Epidermal melanocyte (primary cell): ENCODE measurements around the gene WDR11.

Experiments
- DNase-seq: peaks from one replicate; pipeline ENCODE4 v3.0.0; 2011; ENCODE audit warnings: low spot score; ENCODE audit not compliant: insufficient read length

Gene WDR11, protein sequence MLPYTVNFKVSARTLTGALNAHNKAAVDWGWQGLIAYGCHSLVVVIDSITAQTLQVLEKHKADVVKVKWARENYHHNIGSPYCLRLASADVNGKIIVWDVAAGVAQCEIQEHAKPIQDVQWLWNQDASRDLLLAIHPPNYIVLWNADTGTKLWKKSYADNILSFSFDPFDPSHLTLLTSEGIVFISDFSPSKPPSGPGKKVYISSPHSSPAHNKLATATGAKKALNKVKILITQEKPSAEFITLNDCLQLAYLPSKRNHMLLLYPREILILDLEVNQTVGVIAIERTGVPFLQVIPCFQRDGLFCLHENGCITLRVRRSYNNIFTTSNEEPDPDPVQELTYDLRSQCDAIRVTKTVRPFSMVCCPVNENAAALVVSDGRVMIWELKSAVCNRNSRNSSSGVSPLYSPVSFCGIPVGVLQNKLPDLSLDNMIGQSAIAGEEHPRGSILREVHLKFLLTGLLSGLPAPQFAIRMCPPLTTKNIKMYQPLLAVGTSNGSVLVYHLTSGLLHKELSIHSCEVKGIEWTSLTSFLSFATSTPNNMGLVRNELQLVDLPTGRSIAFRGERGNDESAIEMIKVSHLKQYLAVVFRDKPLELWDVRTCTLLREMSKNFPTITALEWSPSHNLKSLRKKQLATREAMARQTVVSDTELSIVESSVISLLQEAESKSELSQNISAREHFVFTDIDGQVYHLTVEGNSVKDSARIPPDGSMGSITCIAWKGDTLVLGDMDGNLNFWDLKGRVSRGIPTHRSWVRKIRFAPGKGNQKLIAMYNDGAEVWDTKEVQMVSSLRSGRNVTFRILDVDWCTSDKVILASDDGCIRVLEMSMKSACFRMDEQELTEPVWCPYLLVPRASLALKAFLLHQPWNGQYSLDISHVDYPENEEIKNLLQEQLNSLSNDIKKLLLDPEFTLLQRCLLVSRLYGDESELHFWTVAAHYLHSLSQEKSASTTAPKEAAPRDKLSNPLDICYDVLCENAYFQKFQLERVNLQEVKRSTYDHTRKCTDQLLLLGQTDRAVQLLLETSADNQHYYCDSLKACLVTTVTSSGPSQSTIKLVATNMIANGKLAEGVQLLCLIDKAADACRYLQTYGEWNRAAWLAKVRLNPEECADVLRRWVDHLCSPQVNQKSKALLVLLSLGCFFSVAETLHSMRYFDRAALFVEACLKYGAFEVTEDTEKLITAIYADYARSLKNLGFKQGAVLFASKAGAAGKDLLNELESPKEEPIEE

DNA sequence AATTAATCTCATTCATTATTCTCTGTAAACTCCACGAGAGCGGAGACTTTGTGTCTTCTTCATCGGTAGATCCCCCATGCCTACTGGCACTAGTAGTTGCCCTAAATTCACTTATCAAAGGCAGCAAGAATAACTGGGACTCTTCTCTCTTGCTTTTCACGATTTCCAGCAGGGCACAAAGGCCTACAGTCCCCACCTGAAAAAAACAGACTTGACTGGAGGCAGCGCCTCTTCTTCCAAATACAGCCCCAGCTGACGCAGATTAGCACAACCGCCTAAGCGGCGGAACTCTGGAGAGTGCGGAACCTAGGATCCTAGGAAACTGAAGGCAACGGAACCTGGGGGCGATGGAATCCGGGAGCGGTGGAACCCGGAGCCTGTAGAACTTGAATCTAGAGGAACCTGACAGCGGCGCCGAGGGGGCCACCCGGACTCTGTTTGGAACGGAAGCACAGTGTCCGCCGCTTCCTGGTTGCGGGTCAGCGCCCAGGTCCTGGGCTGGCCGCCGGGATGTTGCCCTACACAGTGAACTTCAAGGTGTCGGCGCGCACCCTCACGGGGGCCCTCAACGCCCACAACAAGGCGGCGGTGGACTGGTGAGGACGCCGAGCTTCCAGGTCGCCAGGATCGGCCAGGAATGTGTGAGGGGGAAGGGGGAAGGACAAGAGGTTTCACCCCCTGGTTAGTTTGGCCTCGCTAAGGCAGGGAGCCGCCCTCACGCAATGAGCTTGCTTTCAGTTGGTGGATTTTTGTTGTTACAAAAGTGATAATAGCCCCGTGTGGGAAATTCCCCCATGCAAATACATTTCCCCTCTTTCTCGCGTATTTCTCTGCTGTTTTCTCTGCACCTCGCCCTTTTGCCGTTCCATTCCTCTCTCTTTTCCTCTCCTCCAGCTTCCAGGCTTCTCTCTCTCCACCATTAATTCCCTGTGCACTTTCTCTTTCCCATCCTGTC is at the start of gene WDR11:
TSS of gene WDR11 (plus strand) at position 452 of the 955 bp plus-strand sequence. CDS start at position 511, 59 bp downstream.
- peak; percentile 68 for DNase-seq

DNA sequence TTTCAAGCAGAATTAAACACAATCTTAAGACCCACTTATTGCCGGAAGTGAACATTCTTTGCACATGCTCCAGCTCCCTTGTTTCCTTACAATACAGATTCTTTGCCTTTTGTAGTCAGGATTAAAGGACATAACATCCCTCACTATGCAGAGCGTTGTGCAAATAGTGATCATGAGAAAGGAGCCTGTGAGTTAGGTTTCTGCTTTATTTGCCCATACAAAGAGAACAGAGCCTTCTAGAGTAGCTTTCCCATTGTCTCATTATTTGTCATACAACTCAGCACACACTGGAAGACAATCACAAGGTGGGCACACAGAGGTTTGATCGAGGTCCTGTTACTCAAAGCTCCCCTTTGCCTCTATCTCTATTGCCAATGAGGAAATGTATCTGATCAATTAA is 48.2 kb upstream of the WDR11 start:
- no peak for DNase-seq

DNA sequence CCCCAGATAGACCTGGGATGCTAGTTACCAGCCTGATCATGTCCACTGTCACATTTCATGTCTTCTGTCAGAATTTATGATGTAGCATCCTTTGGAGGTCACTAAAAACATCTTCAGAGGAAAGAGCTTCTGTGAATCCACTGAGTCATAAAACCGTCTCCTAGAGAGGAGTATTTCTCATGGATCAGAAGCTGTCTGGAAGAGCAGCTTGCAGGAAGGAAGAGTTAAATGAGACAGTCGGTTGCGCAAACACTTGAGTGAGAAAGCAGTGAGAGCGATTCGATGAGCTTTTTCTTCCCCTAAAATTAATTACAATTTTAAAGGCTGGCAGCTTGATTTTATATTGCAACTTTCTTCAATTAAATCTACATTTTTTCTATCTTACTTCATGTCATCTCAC is 47.2 kb upstream of the WDR11 start:
- no peak for DNase-seq

DNA sequence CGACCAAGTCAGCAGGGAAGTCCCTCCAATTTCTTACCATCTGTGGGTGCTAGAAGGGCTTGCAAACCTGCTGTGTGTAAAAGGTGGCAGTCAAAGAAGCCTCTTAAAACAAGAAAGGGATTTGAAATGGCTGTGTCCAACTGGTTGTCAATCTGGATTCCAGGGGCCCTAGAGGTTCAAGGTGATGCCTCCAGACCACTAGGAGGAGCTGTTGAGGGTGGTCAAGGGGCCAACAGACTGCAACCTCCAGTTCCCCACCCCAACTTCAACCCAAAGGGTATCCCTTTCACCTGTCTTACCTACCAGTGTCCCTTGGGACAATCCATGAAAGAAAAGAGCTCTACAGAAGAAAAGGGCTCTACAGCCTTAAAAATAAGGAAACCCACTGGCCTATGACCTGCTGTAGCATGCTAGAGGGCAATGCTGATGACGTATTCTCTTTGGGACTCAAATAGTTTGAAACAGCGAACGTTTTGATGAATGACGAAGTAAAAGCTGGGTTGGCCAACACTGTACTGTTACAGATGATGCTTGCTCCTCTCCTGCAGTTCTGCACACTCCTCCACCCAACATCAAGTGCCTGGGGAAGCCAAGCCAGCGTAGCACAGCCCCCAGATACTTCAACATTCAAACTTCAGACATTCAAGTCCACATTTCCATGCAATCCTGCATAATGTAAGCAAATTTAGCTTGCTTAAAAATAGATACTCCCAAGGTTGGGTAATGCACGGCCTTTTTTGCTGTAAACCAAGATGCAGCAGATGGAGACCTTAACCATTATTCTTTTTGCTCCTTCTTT is 45.9 kb upstream of the WDR11 start:
- DNase-seq: no peak

DNA sequence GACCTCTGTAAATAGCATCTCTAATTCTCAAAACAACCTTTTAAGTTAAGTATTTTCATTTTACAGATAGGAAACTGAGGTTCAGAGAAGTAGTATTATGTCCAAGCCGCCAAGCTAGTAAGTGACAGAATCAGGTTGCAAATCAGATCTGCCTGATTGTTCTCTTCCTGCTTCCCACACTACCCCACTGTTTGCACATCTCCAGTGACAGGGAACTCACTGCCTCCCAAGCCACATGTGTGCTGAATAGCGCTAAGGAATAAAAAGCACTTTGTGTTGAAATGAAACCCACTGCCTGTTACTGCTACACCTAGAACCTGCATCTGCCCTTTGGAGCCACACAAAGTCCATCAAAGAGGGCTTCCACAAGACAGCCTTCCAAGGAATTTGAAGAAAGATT is 45.1 kb upstream of the WDR11 start:
- no peak for DNase-seq

DNA sequence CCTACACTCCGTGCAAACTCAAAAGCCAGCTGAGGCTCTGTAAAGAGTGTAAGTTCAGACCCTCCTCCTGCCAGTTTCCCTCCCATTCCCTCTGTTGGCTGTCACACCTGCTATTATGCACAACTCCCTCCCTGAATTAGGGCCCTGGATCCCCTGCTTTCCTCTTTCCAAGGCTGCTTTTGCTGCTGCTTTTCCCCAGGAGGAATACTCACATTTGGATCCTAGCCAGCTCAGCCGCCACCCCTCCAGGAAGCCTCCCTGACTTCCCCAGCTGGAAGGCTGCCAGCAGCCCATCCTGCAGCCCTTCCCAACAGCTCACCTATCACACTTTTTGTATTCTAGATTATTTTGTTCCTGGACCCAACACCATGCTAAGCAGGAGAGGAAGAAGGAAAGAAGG is 40.9 kb upstream of the WDR11 start:
- no peak for DNase-seq

DNA sequence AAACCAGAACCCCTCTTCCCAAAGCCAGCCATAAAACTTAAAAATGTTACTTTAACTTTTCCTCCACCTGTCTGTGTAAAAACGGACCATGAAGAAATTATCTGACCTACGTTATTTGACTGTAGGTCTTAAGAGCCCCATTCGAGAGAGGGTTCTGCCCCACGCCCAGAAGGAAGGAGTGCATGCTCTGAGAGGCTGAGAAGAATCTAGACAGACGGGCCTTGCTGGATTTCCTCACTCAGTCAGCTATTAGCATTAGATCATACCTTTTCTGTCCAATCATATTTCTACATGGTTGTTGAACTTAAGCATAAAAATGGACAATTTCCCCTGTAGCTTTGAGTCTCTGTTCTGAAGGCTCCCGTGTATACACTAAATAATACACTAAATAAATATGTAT is 38.1 kb upstream of the WDR11 start:
- no peak for DNase-seq

DNA sequence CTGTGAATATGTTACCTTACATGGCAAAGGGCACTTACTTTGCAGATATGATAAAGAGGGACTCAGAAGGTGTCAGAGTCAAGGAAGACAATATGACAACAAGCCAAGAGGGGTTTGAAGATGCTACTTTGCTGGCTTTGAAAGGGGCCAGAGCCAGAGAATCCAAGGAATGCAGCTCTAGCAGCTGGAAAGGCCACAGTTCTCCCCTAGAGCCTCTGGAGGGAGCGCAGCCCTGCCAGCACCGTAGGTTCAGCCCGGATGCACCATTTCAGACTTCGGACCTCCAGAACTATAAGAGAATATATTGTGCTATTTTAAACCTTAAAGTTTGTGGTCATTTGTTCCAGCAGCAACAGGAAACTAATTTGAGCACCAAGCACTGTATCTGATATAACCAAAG is 32.9 kb upstream of the WDR11 start:
- DNase-seq: no peak

DNA sequence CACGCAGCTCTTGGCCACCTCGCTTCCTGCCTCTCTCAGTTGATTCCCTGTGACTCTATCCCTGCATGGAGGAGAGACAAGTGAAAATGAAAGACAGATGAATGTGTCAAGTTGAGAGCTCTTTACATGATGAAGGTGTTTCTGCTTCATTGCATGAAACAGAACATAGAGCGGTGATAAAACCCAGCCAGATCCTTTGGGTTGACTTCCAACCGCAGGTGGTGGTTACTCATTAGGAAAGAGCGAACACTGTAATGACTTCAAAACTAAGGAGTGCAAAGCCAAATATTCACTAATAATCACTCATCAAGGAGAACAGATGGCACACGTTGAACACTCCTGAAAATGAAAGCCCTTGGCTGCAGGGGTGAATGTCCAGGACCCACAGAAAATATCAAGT is 31.8 kb upstream of the WDR11 start:
- DNase-seq: no peak

DNA sequence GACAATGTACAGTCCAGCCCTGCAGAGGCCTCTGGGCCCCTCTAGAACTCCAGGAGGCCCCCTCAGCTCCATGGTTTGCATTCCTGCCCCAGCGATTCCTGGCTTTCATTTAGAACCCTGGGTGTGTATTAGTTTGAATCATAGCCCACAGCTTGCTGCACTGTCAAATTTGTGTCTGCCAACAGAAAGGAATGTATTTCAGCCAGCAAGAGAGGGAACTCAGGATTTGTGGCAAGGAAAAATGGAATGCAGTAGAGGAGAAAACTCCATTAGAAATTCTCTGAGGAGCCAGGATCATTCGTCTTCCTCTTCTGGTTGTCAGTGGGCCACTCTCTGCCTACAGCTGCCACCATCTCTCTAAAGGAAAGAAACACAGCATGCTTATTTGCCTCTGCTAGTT is 27.9 kb upstream of the WDR11 start:
- DNase-seq: no peak

DNA sequence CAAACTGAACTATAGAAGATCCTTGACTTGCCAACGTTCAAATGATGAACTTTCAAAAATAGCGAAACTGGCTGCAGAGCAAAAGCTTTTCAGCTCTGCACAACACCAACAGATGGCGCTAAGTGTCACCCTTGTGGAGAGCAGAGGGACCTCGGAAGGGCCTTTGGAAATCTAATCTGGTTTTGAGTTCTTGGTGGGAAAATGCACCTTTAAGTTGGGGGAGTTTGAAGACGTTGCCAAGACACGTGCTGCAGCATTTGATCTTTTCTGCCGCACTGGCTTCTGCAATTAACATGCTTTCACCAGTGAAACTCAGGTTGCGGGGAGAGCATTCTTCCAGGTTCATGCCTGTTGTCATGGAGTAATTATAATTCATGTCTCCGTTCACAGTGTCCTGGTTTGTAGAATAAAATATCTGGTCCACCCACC is 26.3 kb upstream of the WDR11 start:
- no peak for DNase-seq

DNA sequence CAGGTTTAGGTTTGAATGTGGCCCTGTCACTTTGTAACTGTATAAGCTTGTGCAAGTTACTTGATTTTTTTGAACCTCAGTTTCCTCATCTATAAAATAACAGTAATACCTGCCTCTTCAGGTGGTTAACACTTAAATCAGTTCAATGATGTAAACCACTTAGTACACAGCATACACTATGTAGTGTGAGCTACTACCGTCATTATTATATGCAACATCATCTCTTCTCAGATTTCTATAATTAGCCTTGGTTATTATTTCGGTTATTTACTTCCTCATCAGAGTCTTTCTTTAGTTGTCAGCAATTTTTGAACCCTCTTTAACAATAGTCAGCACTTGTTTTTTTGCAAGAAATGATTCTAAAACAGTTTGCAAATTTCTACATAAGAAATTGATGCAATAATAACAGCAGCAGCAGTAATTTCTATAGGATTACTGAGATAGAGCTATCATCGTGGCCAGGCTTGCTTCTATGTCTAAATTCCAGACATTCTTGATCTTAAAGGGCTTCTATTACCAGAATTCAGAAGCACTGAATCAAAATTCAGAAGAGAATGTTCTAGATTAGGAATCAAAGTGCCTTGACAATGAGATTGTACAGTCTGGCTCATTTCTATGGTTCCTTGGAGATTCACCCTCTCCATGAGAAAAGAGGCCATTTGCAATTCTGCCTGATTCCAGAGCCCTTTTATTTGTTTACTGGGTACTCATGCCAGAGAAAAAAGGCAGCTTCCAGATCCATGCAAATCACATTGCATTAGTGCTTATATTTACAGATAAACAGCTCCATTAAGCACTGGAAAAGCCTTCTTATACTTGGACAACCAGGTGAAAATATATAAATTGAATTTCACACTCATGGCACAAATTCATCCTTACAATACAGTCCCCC is 25.0 kb upstream of the WDR11 start:
- DNase-seq: no peak

DNA sequence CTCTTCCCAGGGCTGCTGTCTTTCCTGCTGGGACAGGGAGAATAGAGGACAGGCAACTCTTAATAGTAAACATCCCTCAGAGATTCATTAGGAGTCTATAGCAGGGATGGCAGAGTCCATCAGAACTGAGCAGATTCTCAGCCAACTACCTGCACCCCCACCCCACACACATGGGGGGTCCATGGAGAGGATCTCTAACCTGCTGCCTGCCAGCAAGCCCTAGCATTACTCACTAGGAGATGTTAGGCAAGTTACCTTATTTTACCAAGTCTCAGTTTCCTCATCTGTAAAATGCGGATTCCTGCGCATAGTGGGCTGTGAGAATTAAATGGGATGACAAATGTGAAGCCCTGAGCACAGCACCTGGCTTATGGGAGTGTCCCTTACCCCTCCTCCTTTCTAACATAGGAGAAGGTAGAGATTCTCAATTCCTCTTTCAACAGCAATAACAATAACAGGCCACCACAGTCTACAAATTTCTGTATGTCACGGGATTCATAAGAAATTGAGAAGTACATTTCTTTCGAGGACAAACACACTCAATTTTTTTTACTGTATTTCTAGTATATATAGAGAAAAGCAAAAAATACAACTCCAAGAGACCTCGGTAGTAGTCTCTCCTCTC is 23.8 kb upstream of the WDR11 start:
- no peak for DNase-seq

DNA sequence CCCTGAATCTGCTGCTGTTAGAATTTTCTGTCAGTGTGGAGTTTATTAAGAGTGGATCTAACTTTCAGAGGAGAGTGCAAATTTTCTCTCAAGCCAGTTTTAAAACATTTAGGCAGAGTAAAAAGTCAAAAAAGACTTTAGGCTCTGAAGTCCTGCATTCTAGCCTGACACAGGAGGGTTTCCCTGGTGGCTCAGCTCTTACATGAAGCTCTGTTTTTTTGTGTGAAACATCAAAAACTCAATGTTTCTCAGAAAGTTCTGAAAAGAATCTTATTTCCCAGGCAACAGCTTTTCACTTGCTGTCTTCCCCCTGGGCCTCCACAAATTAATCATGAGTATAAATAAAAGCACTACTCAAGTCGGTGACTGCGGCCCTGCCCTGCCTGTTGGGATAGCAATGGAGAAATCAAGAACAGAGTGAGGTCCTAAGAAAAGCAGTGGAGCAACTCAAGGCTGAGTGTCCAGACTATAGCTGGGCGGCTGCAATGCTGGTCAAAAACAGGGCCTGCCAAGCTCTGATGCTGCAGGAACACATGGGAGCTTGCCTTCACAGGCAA is 22.3 kb upstream of the WDR11 start:
- no peak for DNase-seq

DNA sequence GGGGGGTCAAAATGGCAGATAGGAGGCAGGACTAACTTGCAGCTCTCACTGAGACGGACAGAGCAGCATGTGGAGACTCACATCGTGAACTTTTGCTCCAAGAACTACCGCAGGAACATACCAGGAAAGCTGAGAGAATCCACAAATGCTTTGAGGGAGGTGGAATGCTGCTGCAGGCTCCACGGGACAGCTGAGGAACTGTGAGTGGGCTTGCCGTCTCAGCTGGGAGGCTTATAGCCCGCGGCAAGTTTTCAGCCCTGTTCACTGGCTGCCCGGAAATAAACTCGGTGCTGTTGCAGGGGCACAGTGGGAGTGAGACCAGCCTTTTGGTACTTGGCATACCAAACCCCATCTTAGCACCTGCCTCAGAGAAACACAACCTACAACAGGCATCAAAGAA is 19.1 kb upstream of the WDR11 start:
- DNase-seq: no peak

DNA sequence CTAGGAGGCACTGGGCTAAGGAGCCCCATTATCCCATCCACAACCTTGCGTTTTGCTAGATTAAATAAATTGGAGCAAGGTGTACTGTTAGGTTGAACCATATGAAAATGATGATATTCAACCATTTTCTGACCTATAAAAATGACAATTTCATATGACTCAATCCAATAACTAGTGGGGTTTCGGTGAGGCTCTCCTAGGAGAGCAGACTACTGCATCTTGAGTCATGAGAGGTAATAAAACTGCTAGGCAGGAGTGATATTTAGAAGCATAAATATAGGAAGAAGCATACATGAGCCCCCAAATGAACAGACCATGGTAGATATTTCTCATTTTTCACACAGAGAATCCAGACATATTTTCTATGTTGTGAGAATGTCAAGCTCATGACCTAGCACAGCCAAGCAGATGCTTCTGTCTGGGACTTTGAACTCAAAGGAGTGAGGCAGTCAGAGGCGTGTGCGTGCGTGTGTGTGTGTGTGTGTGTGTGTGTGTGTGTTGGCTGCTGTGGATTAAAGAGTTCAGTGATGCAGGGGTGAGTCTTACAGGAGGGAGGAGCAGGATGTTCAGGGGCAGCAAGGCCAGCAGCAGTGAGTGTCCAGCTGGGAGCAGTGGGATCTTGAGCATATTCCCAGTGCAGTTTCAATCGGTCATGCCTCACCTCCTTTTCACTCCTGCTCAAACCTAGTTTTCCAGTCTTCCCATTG is 17.8 kb upstream of the WDR11 start:
- no peak for DNase-seq

DNA sequence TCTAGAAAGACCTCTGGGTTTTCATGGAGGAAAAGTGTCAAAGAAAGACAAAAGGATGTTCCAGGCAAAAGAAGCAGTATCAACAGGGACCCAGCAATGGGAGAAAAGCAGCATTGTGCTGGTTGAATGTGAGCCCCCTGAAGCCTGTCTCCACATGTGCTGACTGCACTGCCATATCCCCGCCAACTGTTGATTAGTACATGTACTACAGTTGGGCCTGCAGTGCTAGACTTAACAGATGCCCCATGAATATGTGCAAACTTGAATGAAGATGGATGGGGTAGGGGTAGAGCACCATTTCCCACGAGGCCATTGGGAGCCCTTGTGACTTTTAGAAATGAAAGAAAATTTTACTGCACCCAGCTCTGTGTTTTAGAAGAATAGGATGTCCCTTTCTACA is 15.6 kb upstream of the WDR11 start:
- DNase-seq: no peak
